HepG2 (cell line): ENCODE results near the gene PSIP1. TPM values are rescaled to one million over a fixed set of nuclear protein-coding genes. Genes with fewer than 3 reads are reported as not detected.
A peak's percentile ranks its signal among the peaks of the same experiment; 100 is the strongest.

Experiments used
- ATAC-seq: fragments of 200-7000 bp; cut with Tn5 transposase; 3 replicates; pipeline ENCODE4 v1.9.1; 2020; ENCODE audit warnings: mild to moderate bottlenecking, moderate library complexity
- BruUV-seq: library from RNA; stranded (reverse); fragments of 400-500 nt; replicated peaks from 2 replicates; lab custom pipeline; 2021; lab: Mats Ljungman, UMichigan
- CTCF ChIA-PET: fragments of 300-600 bp; formaldehyde crosslinking; extraction: SDS; loops from one replicate; lab custom pipeline; 2021; ENCODE audit warnings: low total read pairs, inconsistent platforms, low intra/inter-chr PET ratio; lab: Yijun Ruan, JAX
- POLR2A ChIA-PET: fragments of 350-600 bp; sonication (Branson Sonifier 250); formaldehyde crosslinking; loops from one replicate; lab custom pipeline; 2020; ENCODE audit warnings: antibody characterized with exemption, inconsistent platforms; lab: Yijun Ruan, JAX
- DNase-seq: peaks from one replicate; pipeline ENCODE4 v3.0.0-alpha.2; 2015; ENCODE audit warnings: low spot score
- FAIRE-seq: peaks from 3 replicates; lab custom pipeline; 2011; peaks lifted over from hg19 to GRCh38; lab: Jason Lieb, UNC
- H2AFZ ChIP-seq: one replicate; pipeline ENCODE4 v1.6.1; 2011; ENCODE audit warnings: low read length, inconsistent platforms
- H3K27ac ChIP-seq: fragments of 300-600 bp; 3 replicates; pipeline ENCODE4 v1.8.0; 2011; ENCODE audit warnings: mixed run types, mild to moderate bottlenecking, mixed read lengths, low read length, inconsistent platforms; ENCODE audit not compliant: insufficient read depth; ENCODE audit errors: extremely low read length
- H3K27me3 ChIP-seq, 2 experiments: fragments of 200-600 bp in 1 of 2; 2 replicates in 1 of 2; 3 replicates in 1 of 2; pipeline versions ENCODE4 v1.6.0 to v1.8.0; 2011; ENCODE audit warnings: low read length in 2 of 2, mild to moderate bottlenecking in 2 of 2, moderate library complexity in 2 of 2, inconsistent platforms in 1 of 2; ENCODE audit not compliant: insufficient read depth in 2 of 2, control insufficient read depth in 1 of 2
- H3K36me3 ChIP-seq, 2 experiments: fragments of 200-600 bp in 1 of 2; replicated peaks in 1 of 2; 2 replicates in 1 of 2; 3 replicates in 1 of 2; pipeline versions ENCODE4 v1.5.1 to v1.8.0; 2011; ENCODE audit warnings: low read length in 2 of 2, inconsistent platforms in 1 of 2; ENCODE audit not compliant: insufficient read depth in 2 of 2, control insufficient read depth in 1 of 2
- H3K4me1 ChIP-seq: 2 replicates; pipeline ENCODE4 v1.5.1; 2012; ENCODE audit warnings: low read length, inconsistent platforms; ENCODE audit not compliant: insufficient read depth
- H3K4me2 ChIP-seq: 2 replicates; pipeline ENCODE4 v1.6.0; 2011; ENCODE audit warnings: low read depth, low read length, inconsistent platforms
- H3K4me3 ChIP-seq, 3 experiments: fragments of 200-600 bp in 1 of 3; sonication (generic), shearing (Covaris generic) in 1 of 3; replicated peaks in 1 of 3; 2 replicates each; pipeline ENCODE4 v1.5.1; 2011 to 2016; ENCODE audit warnings: low read length in 3 of 3, inconsistent platforms in 2 of 3, low read depth in 2 of 3, mild to moderate bottlenecking in 2 of 3, control low read depth in 1 of 3, mixed read lengths in 1 of 3; ENCODE audit not compliant: insufficient read depth in 1 of 3
- H3K79me2 ChIP-seq: one replicate; pipeline ENCODE4 v1.6.1; 2011; ENCODE audit warnings: low read length, inconsistent platforms; ENCODE audit not compliant: insufficient read depth
- H3K9ac ChIP-seq: 2 replicates; pipeline ENCODE4 v1.6.0; 2011; ENCODE audit warnings: mild to moderate bottlenecking, low read depth, low read length, inconsistent platforms; ENCODE audit not compliant: insufficient read depth
- H3K9me3 ChIP-seq: 2 replicates; pipeline ENCODE4 v1.5.1; 2012; ENCODE audit warnings: mild to moderate bottlenecking, low read length
- H4K20me1 ChIP-seq: 2 replicates; pipeline ENCODE4 v1.6.0; 2011; ENCODE audit warnings: inconsistent platforms, mild to moderate bottlenecking, low read length, moderate library complexity; ENCODE audit not compliant: insufficient read depth
- AGO2 ChIP-seq: fragments of 200-400 bp; formaldehyde crosslinking; optimal IDR thresholded peaks from 2 replicates; pipeline ENCODE3; 2017; ENCODE audit warnings: mild to moderate bottlenecking, low read depth, low read length, moderate library complexity
- TCF7L2 ChIP-seq: IDR thresholded peaks from 2 replicates; pipeline ENCODE4 v1.6.1; 2011; ENCODE audit warnings: mild to moderate bottlenecking, low read depth, low read length, moderate library complexity
- TMF1 ChIP-seq: sonication (generic); formaldehyde crosslinking; IDR thresholded peaks from 2 replicates; pipeline ENCODE4 v1.8.1; 2022; ENCODE audit warnings: low read depth, missing genetic modification reagents
- ZBTB44 ChIP-seq: sonication (generic); formaldehyde crosslinking; IDR thresholded peaks from 2 replicates; pipeline ENCODE4 v1.4.0; 2020; ENCODE audit warnings: missing genetic modification reagents
- ZNF367 ChIP-seq: sonication (generic); formaldehyde crosslinking; IDR thresholded peaks from 2 replicates; pipeline ENCODE4 v1.4.0; 2020; ENCODE audit warnings: missing genetic modification reagents, borderline replicate concordance
- WGBS: methylation state at CpG from one replicate; pipeline ENCODE4 v1.1.6; 2017; ENCODE audit warnings: low lambda C conversion rate; 5-methylcytosine and 5-hydroxymethylcytosine counted together
- in situ Hi-C: cut with HindIII; loops from 2 replicates; pipeline ENCODE4 v1.10.0; 2017; ENCODE audit warnings: low pct_unique_long_range_greater_than_20kb; ENCODE audit not compliant: extremely low pct_ligation_motif_present
- intact Hi-C: fragments of 100-400 bp; cut with micrococcal nuclease; formaldehyde crosslinking; loops from one replicate; pipeline ENCODE4 v1.10.0; 2022; ENCODE audit not compliant: unreplicated experiment
- polyA plus RNA-seq, 8 experiments: library from polyadenylated mRNA; depleted of rRNA in 3 of 8; stranded (reverse) in 7 of 8; unstranded in 1 of 8; fragments of >200 nt; fragmentation: Illumina TruSeq in 4 of 8; extraction: Trizol in 4 of 8; gene quantifications; 2 replicates each; pipeline versions ENCODE4 v1.2.1 to v1.2.3, GENCODE V29; 2011 to 2016; ENCODE audit warnings: low read depth in 4 of 8, missing spikeins in 1 of 8, mixed read lengths in 1 of 8; ENCODE audit not compliant: insufficient read depth in 1 of 8
- total RNA-seq, 5 experiments: library from RNA; depleted of rRNA; stranded (reverse); fragments of >200 nt; fragmentation: Illumina TruSeq; extraction: Trizol; gene quantifications; 2 replicates each; pipeline ENCODE4 v1.2.3, GENCODE V29; 2016; ENCODE audit warnings: low read depth in 1 of 5

Gene PSIP1
- total and polyA plus RNA-seq, 2 of the 13 experiments (the other 11 are each of a cell fraction or from before 2014, with no cell fraction given): 12.6 to 46.4 TPM

GRCh38 chr9:15426019-15426418, 84.8 kb downstream of the PSIP1 start:
- ChIA-PET POLR2A (no interaction called here), CTCF (no interaction called here)
- H3K4me3 ChIP-seq: no peak overlapping the region
- no peak overlapping the region for H2AFZ ChIP-seq
- no TSS peak for BruUV-seq
- 92% methylated on average over 8 of the region's 8 CpGs for WGBS
- peak overlapping the region; percentile 5 for H3K27ac ChIP-seq
- H3K79me2 ChIP-seq: peaks cover 56% of the 10 kb centered on the region
- no peak for ATAC-seq
- peak overlapping the region; percentile 44 for H3K4me2 ChIP-seq
- no peak overlapping the region for H3K9ac ChIP-seq
- in situ Hi-C loops (no loop called here), intact Hi-C loops (no loop called here)
- H3K4me1 ChIP-seq: peaks cover 62% of the 10 kb centered on the region
- peaks cover 1 to 28% of the 10 kb centered on the region in 2 experiments; a peak in 4 of 5 replicates for H3K36me3 ChIP-seq
- H3K9me3 ChIP-seq: no peaks in the 10 kb centered on the region
- no peak for FAIRE-seq
- DNase-seq: no peak
- no peaks in the 10 kb centered on the region; the same call in 1 of the 2 replicates for H4K20me1 ChIP-seq
- TF ChIP-seq TMF1 (no peak), AGO2 (no peak), TCF7L2 (no peak), ZNF367 (CRISPR knock-in tag) (no peak), ZBTB44 (CRISPR knock-in tag) (no peak)
- H3K27me3 ChIP-seq: no peaks in the 10 kb centered on the region; a peak in 1 of 5 replicates
